HL-60 (cell line): Measurements from ENCODE around the gene ZNF571.

Experiments used
- CTCF ChIP-seq: IDR thresholded peaks from one replicate; pipeline ENCODE4 v1.5.1; 2011; ENCODE audit warnings: low read length, control low read depth, inconsistent platforms; ENCODE audit not compliant: insufficient read depth
- POLR2AphosphoS5 ChIP-seq: IDR thresholded peaks from 2 replicates; pipeline ENCODE4 v1.6.1; 2012; ENCODE audit warnings: low read depth

GRCh38 chr19:37564624-37565369 is 29.8 kb downstream of the ZNF571 start:
- no peak for TF ChIP-seq CTCF
- no peak for TF ChIP-seq POLR2AphosphoS5
